Measurements from ENCODE around the gene ARHGEF2.
"Not testable (repeated sequence)": the region's sequence is repeated elsewhere in the genome, so short reads cannot be mapped to it uniquely, and the experiment has no call there.

Gene ARHGEF2

GRCh38 chr1:155946633-155947219 lies 31.6 kb downstream of the ARHGEF2 start:
- in situ Hi-C loops (cut with HindIII; ENCODE audit: low sequenced_read_pairs), result no loop called here

GRCh38 chr1:155944444-155944799 lies 33.9 kb downstream of the ARHGEF2 start:
- in situ Hi-C loops (cut with HindIII; ENCODE audit: low sequenced_read_pairs), result no loop called here

GRCh38 chr1:155942578-155943141 lies 35.7 kb downstream of the ARHGEF2 start:
- in situ Hi-C loops (cut with HindIII; ENCODE audit: low sequenced_read_pairs), result no loop called here

- in situ Hi-C loops (cut with HindIII; ENCODE audit: low sequenced_read_pairs), result no loop called here
Measured at GRCh38 chr1:155941845-155942531, 36.4 kb downstream of the ARHGEF2 start.

GRCh38 chr1:155940993-155941844 lies 37.1 kb downstream of the ARHGEF2 start, which contains the start of gene RXFP4:
RXFP4 (plus strand) TSS chr1:155941638; CDS start chr1:155941710, 72 bp downstream.
- in situ Hi-C loops (cut with HindIII; ENCODE audit: low sequenced_read_pairs), result no loop called here

GRCh38 chr1:155940482-155940992 lies 37.8 kb downstream of the ARHGEF2 start:
- in situ Hi-C loops (cut with HindIII; ENCODE audit: low sequenced_read_pairs), result no loop called here

- in situ Hi-C loops (cut with HindIII; ENCODE audit: low sequenced_read_pairs), result no loop called here
Measured at GRCh38 chr1:155938220-155938627, 40.1 kb downstream of the ARHGEF2 start.

GRCh38 chr1:155934936-155935590 lies 43.3 kb downstream of the ARHGEF2 start:
- in situ Hi-C loops (cut with HindIII; ENCODE audit: low sequenced_read_pairs), result no loop called here

- in situ Hi-C loops (cut with HindIII; ENCODE audit: low sequenced_read_pairs), result no loop called here
Measured at GRCh38 chr1:155934097-155934935, 44.0 kb downstream of the ARHGEF2 start, which contains the start of gene KHDC4. KHDC4 (minus strand) TSS chr1:155934413; CDS start chr1:155934373, 40 bp downstream.

GRCh38 chr1:155933591-155934096 lies 44.7 kb downstream of the ARHGEF2 start:
- in situ Hi-C loops (cut with HindIII; ENCODE audit: low sequenced_read_pairs), result no loop called here

- in situ Hi-C loops (cut with HindIII; ENCODE audit: low sequenced_read_pairs), result no loop called here
Measured at GRCh38 chr1:155932487-155932886, 45.9 kb downstream of the ARHGEF2 start.

GRCh38 chr1:155932081-155932480 lies 46.3 kb downstream of the ARHGEF2 start:
- in situ Hi-C loops (cut with HindIII; ENCODE audit: low sequenced_read_pairs), result no loop called here

GRCh38 chr1:155931332-155932038 lies 46.9 kb downstream of the ARHGEF2 start:
- in situ Hi-C loops (cut with HindIII; ENCODE audit: low sequenced_read_pairs), result no loop called here

GRCh38 chr1:155930725-155931124 lies 47.6 kb downstream of the ARHGEF2 start:
- in situ Hi-C loops (cut with HindIII; ENCODE audit: low sequenced_read_pairs), result not testable (repeated sequence)

- in situ Hi-C loops (cut with HindIII; ENCODE audit: low sequenced_read_pairs), result no loop called here
Measured at GRCh38 chr1:155929057-155929456, 49.3 kb downstream of the ARHGEF2 start.

- in situ Hi-C loops (cut with HindIII; ENCODE audit: low sequenced_read_pairs), result no loop called here
Measured at GRCh38 chr1:155925506-155925905, 52.8 kb downstream of the ARHGEF2 start.

- in situ Hi-C loops (cut with HindIII; ENCODE audit: low sequenced_read_pairs), result no loop called here
Measured at GRCh38 chr1:155920717-155921116, 57.6 kb downstream of the ARHGEF2 start.

- in situ Hi-C loops (cut with HindIII; ENCODE audit: low sequenced_read_pairs), result no loop called here
Measured at GRCh38 chr1:155919801-155920200, 58.5 kb downstream of the ARHGEF2 start.

GRCh38 chr1:155918660-155919059 lies 59.7 kb downstream of the ARHGEF2 start:
- in situ Hi-C loops (cut with HindIII; ENCODE audit: low sequenced_read_pairs), result no loop called here

Measured in DLD1 (cell line).